B cell (primary cell): Measurements from ENCODE around the gene THY1. TPM values are rescaled to one million over a fixed set of nuclear protein-coding genes. Genes with fewer than 3 reads are reported as not detected.

Experiments used
- ATAC-seq: fragments of 200-7000 bp; cut with Tn5 transposase; one replicate; pipeline ENCODE4 v1.10.0; 2021; ENCODE audit warnings: low read depth, mild to moderate bottlenecking, moderate number of reproducible peaks, moderate library complexity
- CTCF ChIA-PET: fragments of 350-600 bp; sonication (Branson Sonifier 250); formaldehyde crosslinking; loops from one replicate; lab custom pipeline; 2021; ENCODE audit warnings: antibody characterized with exemption, inconsistent platforms; lab: Charles Lee
- POLR2A ChIA-PET: fragments of 350-600 bp; sonication (Branson Sonifier 250); formaldehyde crosslinking; loops from one replicate; lab custom pipeline; 2021; ENCODE audit warnings: antibody characterized with exemption; lab: Charles Lee
- DNase-seq: peaks from one replicate; pipeline ENCODE4 v3.0.0; 2013
- H2AFZ ChIP-seq: 2 replicates; pipeline ENCODE4 v1.6.1; 2012; ENCODE audit warnings: mild to moderate bottlenecking, low read depth, low read length; ENCODE audit not compliant: insufficient read depth, poor library complexity, severe bottlenecking
- H3K27ac ChIP-seq, 2 donors: 1 replicate in 1 of 2; 2 replicates in 1 of 2; pipeline ENCODE4 v1.5.1; 2012 to 2013; ENCODE audit warnings: low read length in 2 of 2, mild to moderate bottlenecking in 2 of 2, moderate library complexity in 1 of 2
- H3K27me3 ChIP-seq, 4 experiments: fragments of 200-600 bp in 1 of 4; sonication (generic) in 1 of 4; replicated peaks in 1 of 4; 1 replicate in 2 of 4; 2 replicates in 2 of 4; pipeline versions ENCODE4 v1.6.1 to v1.7.0; 2013 to 2016; ENCODE audit warnings: low read length in 3 of 4, mild to moderate bottlenecking in 2 of 4, mixed read lengths in 1 of 4, moderate library complexity in 1 of 4; ENCODE audit not compliant: insufficient read depth in 4 of 4, control insufficient read depth in 3 of 4; ENCODE audit errors: control extremely low read depth in 1 of 4
- H3K36me3 ChIP-seq, 2 experiments: replicated peaks in 1 of 2; 1 replicate in 1 of 2; 2 replicates in 1 of 2; pipeline versions ENCODE4 v1.6.1 to v1.7.1; 2013; ENCODE audit warnings: low read length in 1 of 2; ENCODE audit not compliant: insufficient read depth in 2 of 2, control insufficient read depth in 1 of 2; ENCODE audit errors: control extremely low read depth in 1 of 2, extremely low read depth in 1 of 2
- H3K4me1 ChIP-seq, 2 donors: fragments of 200-600 bp in 1 of 2; sonication (generic) in 1 of 2; 1 replicate in 1 of 2; 2 replicates in 1 of 2; pipeline versions ENCODE4 v1.5.1 to v1.6.1; 2013 to 2017; ENCODE audit warnings: low read length in 2 of 2; ENCODE audit not compliant: control insufficient read depth in 2 of 2, insufficient read depth in 2 of 2
- H3K4me2 ChIP-seq: replicated peaks from 2 replicates; pipeline ENCODE3; 2012; ENCODE audit warnings: mild to moderate bottlenecking, low read depth, low read length; ENCODE audit not compliant: poor library complexity, severe bottlenecking
- H3K4me3 ChIP-seq, 5 experiments: fragments of 200-600 bp in 1 of 5; sonication (generic) in 1 of 5; 1 replicate in 3 of 5; 2 replicates in 2 of 5; pipeline versions ENCODE4 v1.5.1 to v1.7.0; 2011 to 2016; ENCODE audit warnings: low read length in 4 of 5, mild to moderate bottlenecking in 4 of 5, low read depth in 2 of 5, control low read depth in 1 of 5, moderate library complexity in 1 of 5; ENCODE audit not compliant: insufficient read depth in 1 of 5; ENCODE audit errors: control extremely low read depth in 1 of 5, extremely low read depth in 1 of 5
- H3K79me2 ChIP-seq: fragments of 200-600 bp; sonication (generic); one replicate; pipeline ENCODE4 v1.6.0; 2016; ENCODE audit warnings: low read length; ENCODE audit not compliant: control insufficient read depth, insufficient read depth
- H3K9ac ChIP-seq: fragments of 200-600 bp; sonication (generic); 2 replicates; pipeline ENCODE4 v1.6.1; 2017; ENCODE audit warnings: mild to moderate bottlenecking, low read length, moderate library complexity
- H3K9me3 ChIP-seq, 3 donors: one replicate each; pipeline versions ENCODE4 v1.6.1 to v1.7.1; 2013; ENCODE audit warnings: low read length in 2 of 3; ENCODE audit not compliant: control insufficient read depth in 2 of 3, insufficient read depth in 1 of 3; ENCODE audit errors: control extremely low read depth in 1 of 3
- H4K20me1 ChIP-seq: 2 replicates; pipeline ENCODE4 v1.6.0; 2012; ENCODE audit warnings: mild to moderate bottlenecking, low read length; ENCODE audit not compliant: insufficient read depth, control insufficient read depth, poor library complexity, severe bottlenecking
- H3K27ac Mint-ChIP-seq: one replicate; pipeline ENCODE4 v1.8.0; 2021; ENCODE audit warnings: mixed read lengths
- H3K27me3 Mint-ChIP-seq: one replicate; pipeline ENCODE4 v1.8.0; 2021; ENCODE audit warnings: mixed read lengths
- H3K4me1 Mint-ChIP-seq: one replicate; pipeline ENCODE4 v1.8.0; 2021; ENCODE audit warnings: mixed read lengths
- H3K4me3 Mint-ChIP-seq: one replicate; pipeline ENCODE4 v1.8.0; 2021; ENCODE audit warnings: mixed read lengths
- H3K9me3 Mint-ChIP-seq: one replicate; pipeline ENCODE4 v1.8.0; 2022; ENCODE audit warnings: mixed read lengths; ENCODE audit not compliant: insufficient read depth
- EZH2 ChIP-seq: IDR thresholded peaks from 2 replicates; pipeline ENCODE4 v1.6.1; 2012; ENCODE audit warnings: borderline replicate concordance, low read depth, mild to moderate bottlenecking, moderate library complexity, low read length; ENCODE audit not compliant: insufficient read depth, poor library complexity, severe bottlenecking
- WGBS: methylation state at CpG from one replicate; pipeline ENCODE4 v1.1.5; 2013; ENCODE audit warnings: missing lambda C conversion rate; ENCODE audit not compliant: insufficient coverage; 5-methylcytosine and 5-hydroxymethylcytosine counted together
- intact Hi-C: fragments of 100-400 bp; cut with micrococcal nuclease; formaldehyde crosslinking; loops from one replicate; pipeline ENCODE4 v1.10.0; 2022
- polyA plus RNA-seq: library from polyadenylated mRNA; depleted of rRNA; stranded (reverse); fragments of >200 nt; gene quantifications from 2 replicates; pipeline ENCODE4 v1.2.3, GENCODE V29; 2012
- total RNA-seq, 2 donors: library from RNA; stranded (reverse); fragments of 120-200 nt in 1 of 2; gene quantifications; 1 replicate in 1 of 2; 2 replicates in 1 of 2; pipeline versions ENCODE4 v1.2.3 to v1.2.4, GENCODE V29; 2013 to 2022
- TF ChIP-seq, protein P1 (sequence below): fragments of 200-600 bp; IDR thresholded peaks from one replicate; pipeline ENCODE4 v1.8.0; 2022; ENCODE audit warnings: antibody characterized with exemption, mild to moderate bottlenecking

The THY1 gene
- total and polyA plus RNA-seq, 2 donors (not counting 1 experiment from before 2014, with no cell fraction given) = not detected

DNA sequence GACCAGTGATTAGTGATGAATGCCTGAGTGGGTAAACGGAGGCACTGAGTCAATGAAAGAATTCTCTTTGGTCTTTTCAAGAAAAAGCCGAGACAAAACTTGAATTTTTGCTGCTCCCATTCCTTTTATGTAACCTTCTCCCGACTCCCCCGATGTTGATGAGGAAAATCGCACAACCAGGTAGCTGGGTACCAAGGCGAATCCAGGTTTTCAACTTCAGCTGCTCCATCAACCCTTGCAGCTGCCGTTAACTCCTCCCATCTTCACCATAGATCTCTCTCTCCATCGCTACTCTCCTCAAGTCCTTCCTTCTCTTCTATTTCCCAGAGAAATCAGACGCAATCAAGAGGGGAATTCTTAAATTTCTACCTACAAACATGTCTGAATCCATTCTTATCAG, 40.9 kb downstream of the THY1 start:
- H2AFZ ChIP-seq = peak overlapping the region; percentile 88

More for the DNA sequence above, 40.9 kb downstream of the THY1 start:
- Histone ChIP-seq H3K4me3 (peak overlapping the region; percentile 51 to 72 (median 55)), H3K36me3 (no peaks in the 10 kb centered on the region), H3K27ac (peak overlapping the region in 1 of 2 donors; percentile 64), H3K4me2 (peak overlapping the region; percentile 98), H3K9ac (peak overlapping the region; percentile 82), H4K20me1 (no peaks in the 10 kb centered on the region), H3K79me2 (no peaks in the 10 kb centered on the region), H3K4me1 (peaks cover 12 to 17% of the 10 kb centered on the region in 2 donors), H3K9me3 (peaks cover 0 to 4% (median 0%) of the 10 kb centered on the region in 3 donors), H3K27me3 (peaks cover 0 to 27% (median 16%) of the 10 kb centered on the region in 4 experiments)
- ATAC-seq (no peak), DNase-seq (no peak)
- 9% methylated on average over 9 of the region's 9 CpGs for WGBS
- POLR2A ChIA-PET = no interaction called here
- Mint-ChIP-seq H3K9me3 (no peaks in the 10 kb centered on the region), H3K4me1 (peaks cover 6% of the 10 kb centered on the region), H3K4me3 (no peak overlapping the region), H3K27me3 (peaks cover 5% of the 10 kb centered on the region), H3K27ac (no peak overlapping the region)
- CTCF ChIA-PET = interaction anchor here (0.6 to 6.5 kb wide), 6 partner anchors 10 to 1992 kb away, joined by 3 to 61 read pairs (median 5); partner anchors contain the start of gene RNF26
- intact Hi-C loops = no loop called here
- TF ChIP-seq, protein P1, sequence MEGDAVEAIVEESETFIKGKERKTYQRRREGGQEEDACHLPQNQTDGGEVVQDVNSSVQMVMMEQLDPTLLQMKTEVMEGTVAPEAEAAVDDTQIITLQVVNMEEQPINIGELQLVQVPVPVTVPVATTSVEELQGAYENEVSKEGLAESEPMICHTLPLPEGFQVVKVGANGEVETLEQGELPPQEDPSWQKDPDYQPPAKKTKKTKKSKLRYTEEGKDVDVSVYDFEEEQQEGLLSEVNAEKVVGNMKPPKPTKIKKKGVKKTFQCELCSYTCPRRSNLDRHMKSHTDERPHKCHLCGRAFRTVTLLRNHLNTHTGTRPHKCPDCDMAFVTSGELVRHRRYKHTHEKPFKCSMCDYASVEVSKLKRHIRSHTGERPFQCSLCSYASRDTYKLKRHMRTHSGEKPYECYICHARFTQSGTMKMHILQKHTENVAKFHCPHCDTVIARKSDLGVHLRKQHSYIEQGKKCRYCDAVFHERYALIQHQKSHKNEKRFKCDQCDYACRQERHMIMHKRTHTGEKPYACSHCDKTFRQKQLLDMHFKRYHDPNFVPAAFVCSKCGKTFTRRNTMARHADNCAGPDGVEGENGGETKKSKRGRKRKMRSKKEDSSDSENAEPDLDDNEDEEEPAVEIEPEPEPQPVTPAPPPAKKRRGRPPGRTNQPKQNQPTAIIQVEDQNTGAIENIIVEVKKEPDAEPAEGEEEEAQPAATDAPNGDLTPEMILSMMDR = no peak
- TF ChIP-seq EZH2 = no peak
